ENCODE data around the gene PHRF1. TPM values are rescaled to one million over a fixed set of nuclear protein-coding genes. Genes with fewer than 3 reads are reported as not detected.

Gene PHRF1
- total RNA-seq, 2 donors from 2014 or later = 20.8 to 55.2 TPM

DNA sequence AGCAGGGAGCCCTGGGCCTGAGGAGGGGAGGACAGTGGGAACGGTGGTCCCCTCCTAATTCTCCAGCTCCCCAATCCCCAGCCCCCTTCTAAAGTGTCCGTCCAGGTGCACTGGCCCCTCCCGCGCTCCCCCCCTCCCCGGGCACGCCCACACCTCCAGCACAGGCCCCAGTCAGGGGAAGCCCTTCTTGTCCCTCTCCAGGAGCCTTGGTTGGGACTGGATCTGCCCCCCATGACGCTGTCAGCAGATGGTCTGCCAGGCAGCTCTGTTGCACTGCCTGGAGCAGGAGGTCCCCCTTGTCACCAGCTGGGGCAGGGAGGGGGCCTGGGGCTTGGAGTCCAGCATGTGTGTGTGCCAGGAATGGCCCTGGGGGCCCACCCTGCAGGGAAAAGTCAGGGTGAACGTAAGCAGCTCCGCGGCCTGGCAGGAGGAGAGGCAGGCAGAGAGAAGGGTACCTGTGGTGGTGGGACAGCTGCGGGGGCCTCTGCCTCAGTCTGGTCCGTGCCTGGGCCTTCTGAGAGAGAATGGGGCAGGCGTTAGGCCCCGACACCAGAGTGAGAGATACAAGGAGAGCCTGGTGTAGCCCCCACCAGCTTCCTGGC, 37.9 kb downstream of the PHRF1 start:
- Histone ChIP-seq H3K27me3 (replicated peaks; ENCODE audit: insufficient read depth) (no peaks in the 10 kb centered on the region), H3K4me3 (peak overlapping the region in 1 of 2 donors; percentile 63), H3K27ac (peak overlapping the region in 1 of 2 donors; percentile 91), H3K36me3 (peaks cover 11 to 14% of the 10 kb centered on the region in 2 donors), H3K9me3 (no peaks in the 10 kb centered on the region), H3K4me1 (replicated peaks) (peaks cover 15% of the 10 kb centered on the region)
- WGBS = 57% methylated on average over 14 of the region's 14 CpGs
- DNase-seq (ENCODE audit: low spot score) = no peak
- intact Hi-C loops (cut with DNase I) = no loop called here
- TF ChIP-seq POLR2A (IDR thresholded peaks at IDR 0.05) (no peak), POLR2AphosphoS5 (IDR thresholded peaks at IDR 0.05) (no peak)
- TF ChIP-seq, protein P1, sequence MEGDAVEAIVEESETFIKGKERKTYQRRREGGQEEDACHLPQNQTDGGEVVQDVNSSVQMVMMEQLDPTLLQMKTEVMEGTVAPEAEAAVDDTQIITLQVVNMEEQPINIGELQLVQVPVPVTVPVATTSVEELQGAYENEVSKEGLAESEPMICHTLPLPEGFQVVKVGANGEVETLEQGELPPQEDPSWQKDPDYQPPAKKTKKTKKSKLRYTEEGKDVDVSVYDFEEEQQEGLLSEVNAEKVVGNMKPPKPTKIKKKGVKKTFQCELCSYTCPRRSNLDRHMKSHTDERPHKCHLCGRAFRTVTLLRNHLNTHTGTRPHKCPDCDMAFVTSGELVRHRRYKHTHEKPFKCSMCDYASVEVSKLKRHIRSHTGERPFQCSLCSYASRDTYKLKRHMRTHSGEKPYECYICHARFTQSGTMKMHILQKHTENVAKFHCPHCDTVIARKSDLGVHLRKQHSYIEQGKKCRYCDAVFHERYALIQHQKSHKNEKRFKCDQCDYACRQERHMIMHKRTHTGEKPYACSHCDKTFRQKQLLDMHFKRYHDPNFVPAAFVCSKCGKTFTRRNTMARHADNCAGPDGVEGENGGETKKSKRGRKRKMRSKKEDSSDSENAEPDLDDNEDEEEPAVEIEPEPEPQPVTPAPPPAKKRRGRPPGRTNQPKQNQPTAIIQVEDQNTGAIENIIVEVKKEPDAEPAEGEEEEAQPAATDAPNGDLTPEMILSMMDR (IDR thresholded peaks at IDR 0.05) = no peak

DNA sequence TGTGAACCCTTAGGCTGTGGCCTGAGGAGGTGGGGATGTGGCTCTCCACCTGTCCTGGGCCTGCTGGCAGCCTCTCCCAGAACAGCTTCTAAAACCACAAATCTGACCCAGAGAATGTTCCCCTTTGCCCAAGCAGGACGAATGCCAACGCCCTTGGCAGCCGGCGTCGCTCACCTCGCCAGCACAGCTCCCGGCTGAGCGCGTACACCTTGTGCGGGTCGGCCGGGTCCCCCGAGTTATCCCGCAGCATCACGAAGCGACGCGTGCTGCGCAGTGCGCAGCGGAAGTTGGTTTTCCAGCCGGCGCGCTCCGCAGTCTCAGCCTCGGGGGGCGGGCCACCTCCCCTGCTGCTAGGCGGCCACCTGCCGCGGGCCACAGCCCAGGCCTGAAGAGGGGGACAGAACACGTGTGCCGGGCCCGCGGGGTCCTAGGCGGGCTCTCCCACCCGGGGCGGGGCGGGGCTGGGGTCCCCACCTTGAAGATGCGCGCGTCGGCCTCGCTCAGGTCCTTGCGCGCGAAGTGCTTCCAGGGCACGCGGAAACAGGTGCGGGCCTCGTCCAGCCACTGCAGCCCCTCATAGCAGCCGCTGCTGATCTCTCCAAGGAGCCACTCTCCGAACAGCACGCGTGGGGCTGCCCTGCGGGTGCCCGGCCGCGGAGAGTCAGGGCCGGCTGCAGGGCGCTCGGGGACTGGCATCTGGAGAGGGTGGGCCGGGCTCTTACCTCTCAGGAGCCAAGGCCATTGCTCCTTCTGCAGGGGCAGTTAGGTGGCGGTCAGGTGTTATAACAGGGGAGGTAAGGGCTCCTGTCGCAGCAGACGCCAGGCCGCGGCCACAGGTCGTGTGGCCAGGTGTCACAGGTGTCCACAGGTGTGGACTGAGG, 38.6 kb downstream of the PHRF1 start:
- no peaks in the 10 kb centered on the region for H3K27me3 ChIP-seq (replicated peaks; ENCODE audit: insufficient read depth)
- H3K4me1 ChIP-seq (replicated peaks) = peaks cover 15% of the 10 kb centered on the region
- TF ChIP-seq POLR2A (IDR thresholded peaks at IDR 0.05) (no peak), POLR2AphosphoS5 (IDR thresholded peaks at IDR 0.05) (no peak)
- TF ChIP-seq, protein P1 (IDR thresholded peaks at IDR 0.05) = no peak
- peak overlapping the region; percentile 86 to 91 for H3K27ac ChIP-seq
- DNase-seq (ENCODE audit: low spot score) = peak; percentile 49
- WGBS = 48% methylated on average over 65 of the region's 68 CpGs
- H3K9me3 ChIP-seq = no peaks in the 10 kb centered on the region
- H3K36me3 ChIP-seq = peaks cover 11 to 14% of the 10 kb centered on the region in 2 donors
- peak overlapping the region; percentile 50 to 63 for H3K4me3 ChIP-seq
- intact Hi-C loops (cut with DNase I) = no loop called here

DNA sequence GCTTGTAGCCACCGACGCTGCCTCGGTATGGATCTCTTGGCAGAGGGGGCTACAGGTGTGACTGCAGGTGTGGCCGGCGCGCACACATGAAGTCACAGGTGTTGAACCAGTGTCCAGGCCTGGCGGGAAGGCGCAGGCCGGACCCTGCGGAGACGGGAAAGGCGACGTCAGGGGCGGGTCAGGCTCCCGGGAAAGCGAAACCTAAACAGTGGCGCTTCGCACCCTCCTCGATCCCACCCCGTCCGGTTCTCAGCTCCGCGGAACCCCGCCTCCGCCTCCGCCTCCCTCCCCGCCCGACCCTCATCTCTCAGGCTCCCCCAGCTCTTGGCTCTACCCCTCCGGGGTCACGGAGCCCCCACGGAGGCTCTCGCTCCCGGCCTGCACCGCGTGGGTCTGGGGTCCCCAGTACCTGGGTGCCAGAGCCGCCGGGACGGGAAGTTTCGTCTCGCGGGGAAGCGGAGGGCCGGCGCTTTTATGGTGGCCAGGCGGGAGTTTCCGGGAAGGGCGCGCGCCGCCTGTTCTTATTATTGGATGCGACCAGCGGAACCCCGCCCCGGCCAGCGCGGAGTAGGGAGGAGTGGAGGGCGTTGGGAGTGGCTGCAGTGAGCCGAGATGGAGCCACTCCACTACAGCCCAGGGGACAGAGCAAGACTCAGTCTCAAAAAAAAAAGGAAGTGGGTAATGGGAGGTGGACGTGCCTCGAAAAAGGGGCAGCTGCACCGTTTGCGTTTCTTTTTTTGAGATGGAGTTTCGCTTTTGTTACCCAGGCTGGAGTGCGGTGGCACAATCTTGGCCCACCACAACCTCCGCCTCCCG, 39.4 kb downstream of the PHRF1 start, which contains the start of gene IRF7:
TSS of gene IRF7 (minus strand) at position 447 of the 816 bp plus-strand sequence. CDS start 586 bp downstream, outside the sequence.
- intact Hi-C loops (cut with DNase I) = no loop called here
- peaks cover 15% of the 10 kb centered on the region for H3K4me1 ChIP-seq (replicated peaks)
- 8% methylated on average over 65 of the region's 66 CpGs for WGBS

More for the DNA sequence above, 39.4 kb downstream of the PHRF1 start, which contains the start of gene IRF7:
- peak within 1 kb of the TSS; percentile 86 to 91 for H3K27ac ChIP-seq
- no peaks in the 10 kb centered on the region for H3K9me3 ChIP-seq
- no peaks in the 10 kb centered on the region for H3K27me3 ChIP-seq (replicated peaks; ENCODE audit: insufficient read depth)
- TF ChIP-seq POLR2A (IDR thresholded peaks at IDR 0.05) (peak; percentile 89), POLR2AphosphoS5 (IDR thresholded peaks at IDR 0.05) (peak; percentile 93)
- TF ChIP-seq, protein P1 (IDR thresholded peaks at IDR 0.05) = peak in 2 of 4 experiments; percentile 21 to 27
- H3K36me3 ChIP-seq = peaks cover 6 to 8% of the 10 kb centered on the region in 2 donors
- H3K4me3 ChIP-seq = peak within 1 kb of the TSS; percentile 50 to 63
- DNase-seq (ENCODE audit: low spot score) = peak; percentile 94

Data from prostate gland (tissue), 2 donors.